Activated CD4-positive, alpha-beta T cell treated with anti-CD3 and anti-CD28 coated beads for 48 hours (primary cell): Measurements from ENCODE around the gene RBM34.
A peak's percentile ranks its signal among the peaks of the same experiment; 100 is the strongest.

Experiments
- DNase-seq: peaks from one replicate; pipeline ENCODE4 v3.0.0-alpha.2; 2020

The RBM34 gene

DNA sequence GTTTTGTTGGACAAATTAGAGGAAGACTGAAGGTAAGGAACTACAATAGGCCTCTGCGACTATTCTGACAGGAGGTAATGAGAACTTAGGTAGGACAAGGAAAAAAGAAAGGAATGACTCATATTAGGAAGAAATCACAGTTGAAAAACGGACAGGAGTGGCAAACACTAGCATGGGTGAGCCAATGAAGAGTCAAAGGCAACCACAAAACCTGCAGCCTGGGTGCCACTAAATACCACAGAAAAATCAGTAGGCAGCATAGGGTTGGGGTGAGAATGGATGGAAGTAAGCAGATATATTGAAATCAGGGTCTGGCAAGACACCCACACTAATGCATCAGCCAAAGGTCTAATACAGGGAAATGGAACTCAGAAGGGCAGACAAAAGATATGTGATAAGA lies 10.0 kb downstream of the RBM34 start:
- no peak for DNase-seq

DNA sequence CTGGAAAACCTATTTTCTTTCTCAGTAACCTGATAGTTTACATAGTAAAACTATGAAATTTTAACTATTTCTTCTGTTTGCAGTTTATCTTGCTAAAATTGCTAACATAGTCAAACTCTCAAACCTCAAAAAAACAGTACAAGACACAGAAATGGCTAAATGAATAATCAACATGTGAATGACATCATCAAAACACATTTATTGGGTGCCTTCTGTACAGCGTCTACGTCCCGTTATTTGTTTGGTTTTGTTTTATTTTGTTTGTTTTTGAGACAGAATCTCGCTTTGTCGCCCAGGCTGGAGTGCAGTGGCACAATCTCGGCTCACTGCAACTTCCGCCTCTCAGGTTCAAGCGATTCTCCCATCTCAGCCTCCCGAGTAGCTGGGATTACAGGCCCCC lies 11.2 kb downstream of the RBM34 start:
- no peak for DNase-seq

GRCh38 chr1:235147269-235147668 lies 13.8 kb downstream of the RBM34 start:
- no peak for DNase-seq

DNA sequence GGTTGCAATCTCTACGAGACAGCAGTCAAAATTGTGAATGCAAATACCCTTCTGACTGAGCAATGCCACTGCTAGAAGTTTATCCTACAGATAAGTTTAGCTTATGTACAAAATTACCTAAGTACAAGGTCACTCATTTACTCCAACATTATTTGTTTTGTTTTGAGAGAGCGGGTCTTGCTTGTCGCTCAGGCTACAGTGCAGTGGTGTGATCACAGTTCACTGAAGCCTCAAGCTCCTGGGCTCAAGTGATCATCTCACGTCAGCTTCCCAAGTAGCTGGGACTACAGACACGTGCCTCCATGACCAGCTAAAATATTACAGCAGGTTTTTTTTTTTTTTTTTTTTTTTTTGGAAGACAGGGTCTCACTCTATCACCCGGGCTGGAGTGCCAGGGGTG lies 15.4 kb downstream of the RBM34 start:
- no peak for DNase-seq

- DNase-seq, result no peak
These were observed 18.1 kb downstream of the RBM34 start for GRCh38 chr1:235142991-235143390.

DNA sequence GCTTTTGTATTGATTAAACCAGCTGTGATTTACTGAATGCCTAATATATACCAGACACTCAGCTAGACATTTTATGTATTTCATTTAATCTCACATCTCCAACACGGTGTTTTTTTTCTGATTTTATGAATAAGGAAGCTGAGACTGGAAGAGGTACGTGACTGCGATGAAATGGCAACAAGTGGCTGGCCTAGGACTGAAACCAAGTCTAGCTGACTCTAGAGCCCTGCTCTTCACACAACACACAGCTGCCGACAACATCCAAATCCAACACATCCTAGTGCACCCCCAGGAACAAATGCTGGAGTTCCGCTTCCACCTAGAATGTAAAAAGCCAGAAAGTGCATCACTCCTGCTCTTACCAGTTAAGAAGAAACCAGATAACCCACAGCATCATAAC lies 21.7 kb downstream of the RBM34 start:
- DNase-seq, result no peak

- peak; percentile 54 for DNase-seq
These were observed 22.2 kb downstream of the RBM34 start for GRCh38 chr1:235138821-235139220.

GRCh38 chr1:235136111-235136510 lies 24.9 kb downstream of the RBM34 start:
- DNase-seq, result no peak

GRCh38 chr1:235134171-235134570 lies 26.9 kb downstream of the RBM34 start:
- no peak for DNase-seq

DNA sequence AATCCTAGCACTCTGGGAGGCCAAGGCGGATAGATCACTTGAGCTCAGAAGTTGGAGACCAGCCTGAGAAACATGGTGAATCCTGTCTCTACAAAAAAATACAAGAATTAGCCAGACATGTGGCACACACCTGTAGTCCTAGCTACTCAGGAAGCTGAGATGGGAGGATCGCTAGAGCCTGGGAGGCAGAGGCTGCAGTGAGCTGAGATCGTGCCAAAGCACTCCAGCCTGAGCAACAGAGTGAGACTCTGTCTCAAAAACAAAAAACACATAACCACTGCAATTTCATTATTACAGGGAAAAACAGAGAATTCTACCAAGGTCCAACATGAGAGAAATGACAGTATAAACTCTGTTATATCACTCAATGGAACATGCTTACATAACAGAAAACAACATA lies 28.0 kb downstream of the RBM34 start:
- DNase-seq, result no peak

GRCh38 chr1:235131961-235132360 lies 29.1 kb downstream of the RBM34 start:
- peak; percentile 39 for DNase-seq

DNA sequence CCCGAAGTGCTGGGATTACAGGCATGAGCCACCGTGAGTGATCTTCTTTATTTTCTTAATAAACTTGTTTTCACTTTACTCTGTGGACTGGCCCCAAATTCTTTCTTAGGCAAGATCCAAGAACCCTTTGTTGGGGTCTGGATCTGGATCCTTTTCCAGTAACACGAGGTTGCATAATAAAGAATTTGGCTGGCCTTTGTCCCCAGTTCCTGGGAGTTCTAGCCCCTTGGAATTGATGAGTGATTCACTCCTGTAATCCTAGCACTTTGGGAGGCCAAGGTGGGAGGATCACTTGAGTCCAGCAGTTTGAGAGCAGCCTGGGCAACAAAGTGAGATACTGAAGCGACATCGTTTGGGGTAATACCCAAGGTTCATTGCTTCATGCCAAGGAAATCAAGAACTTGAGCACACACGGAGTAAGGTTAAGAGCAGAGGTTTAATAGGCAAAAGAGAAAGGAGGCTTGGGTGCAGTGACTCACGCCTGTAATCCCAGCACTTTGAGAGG lies 30.2 kb downstream of the RBM34 start:
- DNase-seq, result no peak

GRCh38 chr1:235129774-235130570 lies 31.1 kb downstream of the RBM34 start:
- DNase-seq, result no peak

DNA sequence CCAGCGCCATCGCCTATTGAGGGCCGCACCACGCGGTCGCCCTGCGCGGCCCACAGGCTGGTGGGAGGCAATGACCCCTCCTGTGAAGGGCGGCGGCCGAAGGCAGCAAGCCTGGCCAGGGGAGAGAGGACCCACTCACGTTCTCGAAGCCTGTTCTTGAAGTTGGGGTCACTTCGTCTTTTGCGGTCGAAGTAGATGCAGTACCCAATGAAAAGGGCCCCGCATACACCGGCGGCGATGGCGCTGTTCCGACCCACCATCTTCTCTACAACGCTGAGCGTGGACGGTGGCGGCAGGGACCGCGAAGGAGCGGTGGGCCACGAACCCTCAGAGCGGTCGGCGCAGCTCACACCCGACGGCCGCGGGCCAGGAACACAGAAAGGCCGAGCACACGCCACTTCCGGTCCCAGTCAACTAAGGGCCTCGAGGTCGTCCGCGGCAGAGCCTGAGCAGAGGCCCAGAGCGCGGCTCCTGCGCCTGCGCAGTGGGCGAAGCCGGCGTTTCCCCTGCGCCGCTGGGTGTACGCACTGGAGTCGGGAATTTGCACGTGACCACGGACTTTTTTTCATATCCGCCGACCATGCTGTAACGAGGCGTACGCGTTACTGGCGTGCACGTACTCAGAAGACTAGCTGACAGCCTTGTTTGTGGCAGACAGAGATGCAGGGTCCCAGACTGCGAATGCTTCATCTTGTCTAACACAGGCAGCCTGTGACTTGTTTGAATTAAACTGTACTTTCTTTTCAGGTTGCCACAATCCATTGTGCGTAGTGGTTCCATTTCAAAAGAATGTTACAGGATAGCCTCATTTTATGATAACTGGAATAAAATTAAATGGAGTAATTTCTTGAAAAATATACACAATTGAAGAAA lies 32.4 kb downstream of the RBM34 start, which contains the start of gene TOMM20:
TOMM20 (minus strand) TSS at position 382 of the 873 bp plus-strand sequence; CDS start at position 260, 122 bp downstream.
- DNase-seq, result peak; percentile 96

GRCh38 chr1:235127732-235128455 lies 33.2 kb downstream of the RBM34 start:
- peak; percentile 34 for DNase-seq

DNA sequence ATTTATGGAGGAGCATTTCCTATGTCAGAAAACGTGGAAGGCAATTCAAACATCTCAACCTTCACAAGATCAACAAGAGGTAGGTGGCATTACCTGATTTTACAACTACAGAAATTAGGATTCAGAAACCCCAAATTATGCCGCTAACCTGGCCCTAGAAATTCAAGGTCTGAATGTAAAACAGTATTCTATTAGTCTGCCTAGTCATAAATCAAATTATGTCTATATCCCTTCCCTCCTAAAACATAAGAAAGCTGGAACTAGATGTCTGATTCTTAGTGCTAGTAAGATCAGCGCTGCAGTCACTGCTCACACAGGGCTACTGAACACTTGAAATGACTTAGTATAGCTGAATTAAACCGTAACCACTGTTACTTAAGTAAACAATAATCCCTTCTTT lies 33.8 kb downstream of the RBM34 start:
- DNase-seq, result no peak

- DNase-seq, result no peak
These were observed 36.4 kb downstream of the RBM34 start for GRCh38 chr1:235124665-235125064.

GRCh38 chr1:235124111-235124510 lies 36.9 kb downstream of the RBM34 start:
- DNase-seq, result no peak

DNA sequence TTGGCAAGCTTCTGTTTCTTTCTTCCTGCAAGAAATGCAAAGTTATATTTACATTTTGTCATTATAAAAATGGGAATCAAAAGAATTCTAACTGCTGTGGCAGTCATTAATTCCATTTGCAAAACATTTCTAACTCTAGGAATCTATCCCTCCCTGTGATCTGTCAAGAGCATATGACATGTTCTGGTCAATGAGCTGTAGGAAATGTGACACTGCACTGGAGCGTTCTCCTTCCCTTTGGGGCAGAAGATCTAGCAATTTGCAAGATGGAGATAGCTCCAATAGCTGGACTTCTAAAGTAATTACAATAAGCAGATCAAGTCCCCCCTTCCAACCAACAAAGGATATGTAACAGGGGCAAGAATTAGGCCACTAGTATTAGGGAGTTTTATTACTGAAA lies 38.7 kb downstream of the RBM34 start:
- DNase-seq, result no peak

DNA sequence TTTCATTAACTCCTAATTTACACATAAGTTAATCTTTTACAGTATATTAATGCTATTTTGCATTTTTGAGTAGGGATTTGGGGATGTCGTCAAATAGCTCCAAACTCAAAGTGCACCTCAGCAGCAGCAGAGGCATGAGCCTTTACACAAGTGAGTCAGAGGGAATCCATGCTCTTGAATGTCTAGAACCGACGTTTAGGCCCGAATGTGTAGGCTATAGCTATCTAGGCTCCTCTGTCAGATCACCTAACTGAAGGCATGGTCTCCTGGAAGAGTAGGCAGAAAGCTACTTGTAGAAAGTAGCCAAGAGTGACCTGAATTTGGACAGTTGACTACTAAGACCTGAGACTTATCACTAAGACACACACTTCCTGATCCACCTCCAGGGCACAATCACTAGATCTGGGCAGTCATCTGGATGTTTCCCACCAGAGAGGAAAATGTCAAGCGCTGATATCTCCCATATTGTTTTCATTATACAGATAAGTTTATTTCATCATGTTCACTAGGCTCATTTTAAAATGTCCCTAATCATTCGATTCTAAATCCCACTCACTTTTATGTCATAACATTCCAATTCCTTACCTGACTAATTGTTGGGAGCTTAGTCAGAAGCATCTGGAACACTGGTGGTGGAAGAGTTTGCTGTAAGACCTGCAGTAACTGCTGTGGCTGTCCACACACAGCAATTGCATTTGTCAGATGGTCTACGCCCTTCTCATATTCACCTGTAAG lies 47.7 kb downstream of the RBM34 start:
- no peak for DNase-seq

GRCh38 chr1:235112297-235113182 lies 48.5 kb downstream of the RBM34 start:
- DNase-seq, result no peak
